ENCODE measurements around the gene TMEM117. TPM values are rescaled to one million over a fixed set of nuclear protein-coding genes. Genes with fewer than 3 reads are reported as not detected.

The TMEM117 gene
- total and polyA plus RNA-seq, 10 of the 15 experiments (the other 5 are each of a cell fraction or from before 2014, with no cell fraction given) = 3.1 to 8.2 (median 6.1) TPM

DNA sequence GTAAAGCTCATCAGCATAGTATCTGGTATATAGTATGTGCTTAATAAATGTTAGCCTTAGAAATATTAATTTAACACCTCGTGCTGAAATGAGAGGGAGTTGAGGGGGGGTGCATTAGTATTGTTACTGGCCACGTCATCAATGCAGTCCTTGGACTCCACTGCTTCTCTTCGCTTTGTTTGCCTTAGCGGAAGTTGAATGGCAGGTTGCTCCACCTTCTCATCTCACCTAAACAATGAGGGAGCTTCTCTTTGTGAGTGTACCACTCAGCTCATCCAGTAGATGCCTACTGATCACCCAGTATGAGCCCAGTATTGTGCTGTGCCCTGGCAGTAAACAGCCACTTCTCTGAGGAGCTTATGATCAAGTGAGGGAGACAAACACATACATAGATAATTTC, 4.5 kb downstream of the TMEM117 start (continued):
- TF ChIP-seq, protein P1, sequence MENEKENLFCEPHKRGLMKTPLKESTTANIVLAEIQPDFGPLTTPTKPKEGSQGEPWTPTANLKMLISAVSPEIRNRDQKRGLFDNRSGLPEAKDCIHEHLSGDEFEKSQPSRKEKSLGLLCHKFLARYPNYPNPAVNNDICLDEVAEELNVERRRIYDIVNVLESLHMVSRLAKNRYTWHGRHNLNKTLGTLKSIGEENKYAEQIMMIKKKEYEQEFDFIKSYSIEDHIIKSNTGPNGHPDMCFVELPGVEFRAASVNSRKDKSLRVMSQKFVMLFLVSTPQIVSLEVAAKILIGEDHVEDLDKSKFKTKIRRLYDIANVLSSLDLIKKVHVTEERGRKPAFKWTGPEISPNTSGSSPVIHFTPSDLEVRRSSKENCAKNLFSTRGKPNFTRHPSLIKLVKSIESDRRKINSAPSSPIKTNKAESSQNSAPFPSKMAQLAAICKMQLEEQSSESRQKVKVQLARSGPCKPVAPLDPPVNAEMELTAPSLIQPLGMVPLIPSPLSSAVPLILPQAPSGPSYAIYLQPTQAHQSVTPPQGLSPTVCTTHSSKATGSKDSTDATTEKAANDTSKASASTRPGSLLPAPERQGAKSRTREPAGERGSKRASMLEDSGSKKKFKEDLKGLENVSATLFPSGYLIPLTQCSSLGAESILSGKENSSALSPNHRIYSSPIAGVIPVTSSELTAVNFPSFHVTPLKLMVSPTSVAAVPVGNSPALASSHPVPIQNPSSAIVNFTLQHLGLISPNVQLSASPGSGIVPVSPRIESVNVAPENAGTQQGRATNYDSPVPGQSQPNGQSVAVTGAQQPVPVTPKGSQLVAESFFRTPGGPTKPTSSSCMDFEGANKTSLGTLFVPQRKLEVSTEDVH (IDR thresholded peaks at IDR 0.05; ENCODE audit: low read depth, partially characterized antibody) = no peak
- TF ChIP-seq NFIC (IDR thresholded peaks at IDR 0.05; ENCODE audit: low read depth, low read length) = no peak
- no peak for TF ChIP-seq WRNIP1 (IDR thresholded peaks at IDR 0.05; ENCODE audit: borderline replicate concordance, low read depth, low read length)
- no peak for TF ChIP-seq CHD2 (IDR thresholded peaks at IDR 0.05; ENCODE audit: borderline replicate concordance, low read depth, low read length)

DNA sequence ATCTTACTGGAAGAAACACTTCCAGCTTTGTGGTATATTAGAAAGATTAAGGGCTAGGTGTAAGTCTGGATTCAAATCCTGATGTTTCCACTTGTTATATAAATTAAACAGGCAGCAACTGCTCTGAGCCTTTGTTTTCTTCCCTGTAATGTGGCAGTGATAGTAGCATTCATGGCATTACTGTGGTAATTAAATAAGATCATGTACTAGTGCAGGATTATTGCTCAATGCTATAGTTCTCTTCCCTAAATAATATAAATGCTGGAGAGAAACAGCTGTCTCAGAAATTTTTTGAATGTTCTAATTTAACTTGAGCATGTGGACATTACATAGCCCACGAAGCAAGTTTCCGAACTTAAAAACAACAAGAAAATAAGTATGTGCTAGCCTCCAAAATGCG, 5.4 kb downstream of the TMEM117 start:
- Histone ChIP-seq H3K79me2 (ENCODE audit: control insufficient read depth, insufficient read depth, low read length) (no peaks in the 10 kb centered on the region; the same call in none of the 2 replicates), H3K4me2 (ENCODE audit: control insufficient read depth, insufficient read depth) (no peak overlapping the region), H3K27ac (ENCODE audit: control insufficient read depth, insufficient read depth) (no peak overlapping the region), H4K20me1 (ENCODE audit: control insufficient read depth, insufficient read depth) (no peaks in the 10 kb centered on the region), H3K36me3 (ENCODE audit: control insufficient read depth in 2 of 2, insufficient read depth in 2 of 2, low read length in 1 of 2) (no peaks in the 10 kb centered on the region; a peak in 3 of 4 replicates), H2AFZ (ENCODE audit: control insufficient read depth, low read depth, low read length) (no peak overlapping the region), H3K4me3 (no peak overlapping the region), H3K9me3 (replicated peaks; ENCODE audit: control insufficient read depth, insufficient read depth, low read length) (no peaks in the 10 kb centered on the region), H3K4me1 (ENCODE audit: control insufficient read depth, insufficient read depth, low read length) (no peaks in the 10 kb centered on the region), H3K27me3 (replicated peaks in 1 of 2; ENCODE audit: control insufficient read depth in 2 of 2, insufficient read depth in 2 of 2, low read length in 1 of 2) (no peaks in the 10 kb centered on the region), H3K9ac (ENCODE audit: control insufficient read depth, insufficient read depth, low read length) (no peak overlapping the region)
- intact Hi-C loops (cut with micrococcal nuclease; ENCODE audit: unreplicated experiment) (no loop called here), in situ Hi-C loops (cut with MboI) (no loop called here)
- FAIRE-seq = no peak
- ChIA-PET CTCF (interaction anchor here (0.6 to 2.6 kb wide), 4 partner anchors 7 to 117 kb away, joined by 3 to 5 read pairs (median 4); no protein-coding TSS in a partner anchor), RAD21 (ENCODE audit: unreplicated experiment) (interaction anchor here (0.8 to 2.0 kb wide), 2 partner anchors 12 to 41 kb away, joined by 3 to 5 read pairs; no protein-coding TSS in a partner anchor), SMC1A (ENCODE audit: uncharacterized antibody, unreplicated experiment) (interaction anchor here (0.6 to 1.3 kb wide), 5 partner anchors 10 to 63 kb away, joined by 3 to 4 read pairs (median 4); no protein-coding TSS in a partner anchor), POLR2A (interaction anchor here (0.6 kb wide), 1 partner anchor 27 kb away, joined by 3 read pairs; no protein-coding TSS in a partner anchor)
- no peak for DNase-seq (ENCODE audit: low read depth, low spot score)
- 63% methylated on average over 3 of the region's 3 CpGs for WGBS (ENCODE audit: insufficient coverage, insufficient replicate concordance, low lambda C conversion rate, missing lambda C conversion rate)
- ATAC-seq = no peak
- no TSS peak for BruUV-seq (replicated peaks)
- TF ChIP-seq CBX5 (IDR thresholded peaks at IDR 0.05; ENCODE audit: low read depth) = no peak
- TF ChIP-seq, protein P2, sequence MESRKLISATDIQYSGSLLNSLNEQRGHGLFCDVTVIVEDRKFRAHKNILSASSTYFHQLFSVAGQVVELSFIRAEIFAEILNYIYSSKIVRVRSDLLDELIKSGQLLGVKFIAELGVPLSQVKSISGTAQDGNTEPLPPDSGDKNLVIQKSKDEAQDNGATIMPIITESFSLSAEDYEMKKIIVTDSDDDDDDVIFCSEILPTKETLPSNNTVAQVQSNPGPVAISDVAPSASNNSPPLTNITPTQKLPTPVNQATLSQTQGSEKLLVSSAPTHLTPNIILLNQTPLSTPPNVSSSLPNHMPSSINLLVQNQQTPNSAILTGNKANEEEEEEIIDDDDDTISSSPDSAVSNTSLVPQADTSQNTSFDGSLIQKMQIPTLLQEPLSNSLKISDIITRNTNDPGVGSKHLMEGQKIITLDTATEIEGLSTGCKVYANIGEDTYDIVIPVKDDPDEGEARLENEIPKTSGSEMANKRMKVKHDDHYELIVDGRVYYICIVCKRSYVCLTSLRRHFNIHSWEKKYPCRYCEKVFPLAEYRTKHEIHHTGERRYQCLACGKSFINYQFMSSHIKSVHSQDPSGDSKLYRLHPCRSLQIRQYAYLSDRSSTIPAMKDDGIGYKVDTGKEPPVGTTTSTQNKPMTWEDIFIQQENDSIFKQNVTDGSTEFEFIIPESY (IDR thresholded peaks at IDR 0.05) = no peak
- no peak for TF ChIP-seq HDAC2 (IDR thresholded peaks at IDR 0.05)
- TF ChIP-seq MYB (IDR thresholded peaks at IDR 0.05; ENCODE audit: borderline replicate concordance, low read depth, low read length) = no peak
- TF ChIP-seq EED (IDR thresholded peaks at IDR 0.05; ENCODE audit: low read depth) = no peak
- TF ChIP-seq RELA (IDR thresholded peaks at IDR 0.05; ENCODE audit: borderline replicate concordance, partially characterized antibody) = no peak
- no peak for TF ChIP-seq KDM1A (IDR thresholded peaks at IDR 0.05; ENCODE audit: borderline replicate concordance)
- TF ChIP-seq DPF2 (IDR thresholded peaks at IDR 0.05) = no peak
- TF ChIP-seq, protein P3, sequence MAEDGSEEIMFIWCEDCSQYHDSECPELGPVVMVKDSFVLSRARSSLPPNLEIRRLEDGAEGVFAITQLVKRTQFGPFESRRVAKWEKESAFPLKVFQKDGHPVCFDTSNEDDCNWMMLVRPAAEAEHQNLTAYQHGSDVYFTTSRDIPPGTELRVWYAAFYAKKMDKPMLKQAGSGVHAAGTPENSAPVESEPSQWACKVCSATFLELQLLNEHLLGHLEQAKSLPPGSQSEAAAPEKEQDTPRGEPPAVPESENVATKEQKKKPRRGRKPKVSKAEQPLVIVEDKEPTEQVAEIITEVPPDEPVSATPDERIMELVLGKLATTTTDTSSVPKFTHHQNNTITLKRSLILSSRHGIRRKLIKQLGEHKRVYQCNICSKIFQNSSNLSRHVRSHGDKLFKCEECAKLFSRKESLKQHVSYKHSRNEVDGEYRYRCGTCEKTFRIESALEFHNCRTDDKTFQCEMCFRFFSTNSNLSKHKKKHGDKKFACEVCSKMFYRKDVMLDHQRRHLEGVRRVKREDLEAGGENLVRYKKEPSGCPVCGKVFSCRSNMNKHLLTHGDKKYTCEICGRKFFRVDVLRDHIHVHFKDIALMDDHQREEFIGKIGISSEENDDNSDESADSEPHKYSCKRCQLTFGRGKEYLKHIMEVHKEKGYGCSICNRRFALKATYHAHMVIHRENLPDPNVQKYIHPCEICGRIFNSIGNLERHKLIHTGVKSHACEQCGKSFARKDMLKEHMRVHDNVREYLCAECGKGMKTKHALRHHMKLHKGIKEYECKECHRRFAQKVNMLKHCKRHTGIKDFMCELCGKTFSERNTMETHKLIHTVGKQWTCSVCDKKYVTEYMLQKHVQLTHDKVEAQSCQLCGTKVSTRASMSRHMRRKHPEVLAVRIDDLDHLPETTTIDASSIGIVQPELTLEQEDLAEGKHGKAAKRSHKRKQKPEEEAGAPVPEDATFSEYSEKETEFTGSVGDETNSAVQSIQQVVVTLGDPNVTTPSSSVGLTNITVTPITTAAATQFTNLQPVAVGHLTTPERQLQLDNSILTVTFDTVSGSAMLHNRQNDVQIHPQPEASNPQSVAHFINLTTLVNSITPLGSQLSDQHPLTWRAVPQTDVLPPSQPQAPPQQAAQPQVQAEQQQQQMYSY (CRISPR knock-in tag; IDR thresholded peaks at IDR 0.05) = no peak
- TF ChIP-seq SIN3A (IDR thresholded peaks at IDR 0.05; ENCODE audit: low read depth, low read length) = no peak
- no peak for TF ChIP-seq TAF1 (IDR thresholded peaks at IDR 0.05; ENCODE audit: borderline replicate concordance, low read depth, low read length)
- TF ChIP-seq SREBF1 (IDR thresholded peaks at IDR 0.05; ENCODE audit: low read length) = no peak
